B cell (primary cell): ENCODE measurements around the gene SLITRK1.

Experiments
- EZH2 ChIP-seq: IDR thresholded peaks from 2 replicates; pipeline ENCODE4 v1.6.1; 2012; ENCODE audit warnings: borderline replicate concordance, low read depth, mild to moderate bottlenecking, moderate library complexity, low read length; ENCODE audit not compliant: insufficient read depth, poor library complexity, severe bottlenecking
- TF ChIP-seq, protein P1 (sequence below): fragments of 200-600 bp; IDR thresholded peaks from one replicate; pipeline ENCODE4 v1.8.0; 2022; ENCODE audit warnings: antibody characterized with exemption, mild to moderate bottlenecking

- TF ChIP-seq, protein P1, sequence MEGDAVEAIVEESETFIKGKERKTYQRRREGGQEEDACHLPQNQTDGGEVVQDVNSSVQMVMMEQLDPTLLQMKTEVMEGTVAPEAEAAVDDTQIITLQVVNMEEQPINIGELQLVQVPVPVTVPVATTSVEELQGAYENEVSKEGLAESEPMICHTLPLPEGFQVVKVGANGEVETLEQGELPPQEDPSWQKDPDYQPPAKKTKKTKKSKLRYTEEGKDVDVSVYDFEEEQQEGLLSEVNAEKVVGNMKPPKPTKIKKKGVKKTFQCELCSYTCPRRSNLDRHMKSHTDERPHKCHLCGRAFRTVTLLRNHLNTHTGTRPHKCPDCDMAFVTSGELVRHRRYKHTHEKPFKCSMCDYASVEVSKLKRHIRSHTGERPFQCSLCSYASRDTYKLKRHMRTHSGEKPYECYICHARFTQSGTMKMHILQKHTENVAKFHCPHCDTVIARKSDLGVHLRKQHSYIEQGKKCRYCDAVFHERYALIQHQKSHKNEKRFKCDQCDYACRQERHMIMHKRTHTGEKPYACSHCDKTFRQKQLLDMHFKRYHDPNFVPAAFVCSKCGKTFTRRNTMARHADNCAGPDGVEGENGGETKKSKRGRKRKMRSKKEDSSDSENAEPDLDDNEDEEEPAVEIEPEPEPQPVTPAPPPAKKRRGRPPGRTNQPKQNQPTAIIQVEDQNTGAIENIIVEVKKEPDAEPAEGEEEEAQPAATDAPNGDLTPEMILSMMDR = no peak
- no peak for TF ChIP-seq EZH2
Observed at GRCh38 chr13:83882606-83882959, 309 bp upstream of the SLITRK1 start.
